CD4-positive, alpha-beta T cell treated with Interleukin-12 subunit alpha and Interleukin-12 subunit beta, for 1 hour (primary cell): ENCODE measurements around the gene SOX6.

Source experiments
- DNase-seq: peaks from one replicate; pipeline ENCODE4 v3.0.0-alpha.2; 2020

The SOX6 gene

DNA sequence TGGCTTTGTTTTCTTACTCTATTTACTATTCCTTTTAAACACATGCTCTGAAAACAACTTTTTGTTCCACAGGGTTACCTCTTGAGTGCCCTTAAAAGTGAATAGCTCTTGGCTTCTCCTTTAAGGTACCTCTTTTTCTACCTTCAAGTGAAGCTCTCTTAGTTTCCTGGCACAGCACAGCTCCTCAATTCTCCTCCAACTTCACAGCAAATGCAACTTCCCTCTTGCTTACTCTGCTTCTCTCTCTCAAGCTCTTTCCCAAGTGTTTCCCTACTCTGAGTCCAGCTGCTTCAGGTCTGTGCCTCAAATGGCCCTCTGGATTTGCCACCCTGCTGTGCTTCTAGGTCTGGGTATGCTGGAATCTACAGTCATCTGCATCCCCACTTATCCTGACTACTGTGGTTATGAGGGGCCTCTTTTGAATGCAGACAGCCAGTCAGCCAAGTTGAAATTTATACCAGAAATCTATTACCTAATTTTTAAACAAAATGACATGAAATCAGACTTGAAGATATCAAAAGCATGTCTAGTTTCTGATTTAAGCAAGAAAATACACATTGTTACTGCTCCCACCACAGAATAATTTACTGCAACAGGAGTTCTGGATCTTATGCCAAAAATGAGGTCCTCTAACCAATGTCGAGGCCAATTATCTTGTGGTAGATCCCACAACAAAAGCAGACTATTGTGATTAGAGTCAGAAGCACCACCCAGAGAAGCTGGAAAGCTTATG lies 371.1 kb downstream of the SOX6 start:
- no peak for DNase-seq

DNA sequence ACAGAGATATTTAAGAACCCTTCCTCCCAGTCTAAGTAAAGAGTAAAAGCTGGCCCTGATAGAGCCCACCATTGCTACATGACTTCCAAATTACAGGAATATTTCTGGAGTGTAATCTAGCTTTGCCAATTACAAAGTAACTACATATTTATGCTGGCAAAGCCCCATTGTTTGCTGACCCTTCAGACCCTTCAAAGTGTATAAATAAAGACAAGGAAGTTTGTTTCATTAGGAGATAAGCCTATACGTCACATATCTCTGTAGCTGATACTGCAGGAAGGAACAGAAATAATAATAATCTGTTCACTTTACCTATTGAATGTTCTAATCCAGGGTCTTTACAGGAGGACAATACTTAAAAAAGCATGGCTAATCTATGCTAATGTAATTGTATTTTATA lies 375.1 kb downstream of the SOX6 start:
- no peak for DNase-seq

- no peak for DNase-seq
Observed at GRCh38 chr11:15977116-15977515, 379.2 kb downstream of the SOX6 start.

GRCh38 chr11:15976433-15977045 lies 379.8 kb downstream of the SOX6 start:
- no peak for DNase-seq

DNA sequence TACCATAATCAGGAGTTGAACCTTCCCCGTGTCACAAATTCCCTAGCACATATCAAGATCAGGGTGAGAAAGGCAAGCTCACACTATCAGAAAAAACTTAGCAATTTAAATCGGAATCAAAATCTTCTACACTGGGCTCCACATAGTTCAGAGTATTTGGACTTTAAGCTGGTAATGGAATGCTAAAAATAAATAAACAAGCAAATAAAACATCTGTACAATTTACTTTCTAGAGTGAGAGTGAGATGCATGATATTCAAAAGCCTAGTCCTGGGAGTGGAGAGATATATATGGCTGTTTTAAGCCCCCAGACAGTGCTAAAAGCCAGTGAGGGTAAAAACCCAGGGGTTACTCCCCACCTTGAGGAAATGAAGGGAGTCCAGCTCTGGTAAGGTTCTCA lies 380.6 kb downstream of the SOX6 start:
- DNase-seq: no peak

- DNase-seq: no peak
Observed at GRCh38 chr11:15972838-15973237, 383.5 kb downstream of the SOX6 start.

GRCh38 chr11:15971215-15971546 lies 385.2 kb downstream of the SOX6 start:
- no peak for DNase-seq

DNA sequence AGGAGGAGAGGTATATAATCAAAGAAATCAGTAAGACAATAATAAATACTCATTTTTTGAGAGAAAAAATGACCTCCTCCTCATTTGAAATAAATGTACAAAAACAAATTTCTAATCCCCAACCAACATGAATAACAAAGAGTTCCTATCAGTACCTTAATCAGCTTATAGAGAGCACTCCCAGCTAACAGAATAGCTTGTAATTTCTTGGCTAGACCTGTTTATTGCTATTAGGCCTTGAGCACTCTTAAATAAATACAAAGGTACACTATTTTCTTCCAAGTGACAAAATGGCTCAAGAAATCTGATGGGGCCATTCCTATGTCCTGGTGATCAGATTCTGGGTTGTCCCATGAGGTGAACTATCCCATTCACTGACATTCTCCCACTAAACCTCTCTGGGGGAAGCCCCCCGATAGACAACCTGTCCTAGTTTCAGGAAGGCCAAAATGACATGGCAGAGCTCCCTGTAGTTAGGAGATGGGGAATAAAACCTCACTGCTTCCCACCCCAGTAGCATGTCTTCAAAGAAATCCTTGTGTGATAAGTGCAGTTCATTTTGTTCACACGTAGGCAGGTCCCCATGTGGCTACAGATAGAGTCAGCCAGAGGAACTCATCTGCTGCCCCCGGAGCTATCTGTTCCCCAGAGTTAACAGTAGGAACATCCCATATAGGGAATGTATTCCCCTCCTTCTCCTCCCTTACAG lies 385.7 kb downstream of the SOX6 start:
- no peak for DNase-seq

DNA sequence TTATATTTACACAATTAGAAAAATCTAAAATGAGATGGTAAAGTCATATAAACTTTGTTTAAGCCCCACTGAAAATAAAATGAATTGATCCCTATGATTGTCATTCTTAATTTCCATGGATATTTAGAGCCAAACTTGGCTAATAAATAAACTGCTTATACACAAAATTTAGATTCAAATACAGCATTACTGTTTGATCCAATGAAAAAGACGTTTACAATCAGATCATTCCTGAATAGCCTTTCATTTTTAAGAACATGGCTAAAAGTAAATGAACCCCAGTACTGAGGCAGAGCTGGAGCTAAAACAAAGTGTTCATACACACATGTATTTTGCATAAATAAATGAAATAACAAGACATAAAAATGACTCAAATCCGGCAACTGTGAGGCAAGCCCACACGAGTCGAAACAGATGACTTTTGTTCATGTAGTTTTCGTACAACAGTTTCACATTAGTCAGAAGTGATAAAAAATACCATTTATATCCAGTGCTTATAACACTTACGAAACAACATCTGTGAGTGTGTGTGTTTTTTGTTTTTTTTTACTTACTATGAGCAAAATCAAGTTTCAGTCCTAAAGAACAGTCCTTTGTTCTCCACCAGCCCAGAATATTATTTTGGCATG lies 386.5 kb downstream of the SOX6 start:
- DNase-seq: no peak

- no peak for DNase-seq
Observed at GRCh38 chr11:15969281-15969680, 387.1 kb downstream of the SOX6 start.

- DNase-seq: no peak
Observed at GRCh38 chr11:15968461-15969130, 387.8 kb downstream of the SOX6 start.

DNA sequence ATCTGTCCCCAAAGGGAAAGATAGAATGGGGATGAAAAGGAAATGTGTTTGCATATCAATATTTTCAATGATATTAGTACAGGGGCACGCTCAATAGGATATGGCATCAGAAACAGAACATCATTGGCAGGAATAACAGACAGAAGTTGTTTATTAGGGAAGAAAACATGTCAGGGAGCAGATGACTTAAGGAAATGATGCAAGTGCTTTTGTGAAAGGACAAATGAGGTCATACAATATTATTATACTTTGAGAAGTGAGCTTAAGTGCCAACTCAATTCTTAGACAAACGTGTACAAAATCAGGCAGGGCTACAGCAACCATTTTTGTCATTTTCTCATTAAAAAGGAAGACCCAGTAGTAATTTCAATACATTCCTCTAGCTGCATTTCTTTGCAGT lies 388.4 kb downstream of the SOX6 start:
- DNase-seq: no peak

- DNase-seq: no peak
Observed at GRCh38 chr11:15967166-15967565, 389.2 kb downstream of the SOX6 start.

DNA sequence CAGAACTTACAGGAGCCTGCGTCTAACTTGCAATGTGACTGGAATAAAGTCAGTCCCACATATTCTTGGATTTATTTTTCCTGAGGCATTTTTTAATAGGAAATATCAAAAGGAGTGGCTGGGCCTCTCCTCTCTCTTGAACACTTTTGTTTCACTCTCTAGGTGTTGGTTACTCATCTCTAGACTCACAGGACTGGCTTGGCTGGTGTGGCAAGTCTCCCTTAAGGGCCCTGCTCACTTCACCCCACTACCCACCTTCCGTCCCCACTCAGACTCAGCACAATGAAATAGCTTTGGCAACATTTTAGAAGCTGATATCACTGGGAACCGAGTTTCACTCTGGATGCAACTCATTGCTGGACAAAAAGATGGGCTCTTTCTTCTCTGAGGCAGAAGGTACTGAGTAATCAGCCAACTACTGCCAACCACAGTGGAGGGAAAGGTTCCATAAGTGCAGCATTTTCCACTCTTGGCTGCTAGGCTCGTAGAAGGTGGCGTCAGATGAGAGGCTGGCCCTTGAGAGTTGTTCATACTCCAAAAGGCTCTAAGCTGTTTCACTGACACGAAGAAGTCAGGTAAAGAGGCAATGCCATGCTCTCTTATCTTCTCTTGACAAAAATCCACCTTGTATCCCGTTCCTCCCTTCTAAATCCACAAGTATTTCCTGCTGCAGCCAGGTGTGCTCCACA lies 390.6 kb downstream of the SOX6 start:
- DNase-seq: no peak

DNA sequence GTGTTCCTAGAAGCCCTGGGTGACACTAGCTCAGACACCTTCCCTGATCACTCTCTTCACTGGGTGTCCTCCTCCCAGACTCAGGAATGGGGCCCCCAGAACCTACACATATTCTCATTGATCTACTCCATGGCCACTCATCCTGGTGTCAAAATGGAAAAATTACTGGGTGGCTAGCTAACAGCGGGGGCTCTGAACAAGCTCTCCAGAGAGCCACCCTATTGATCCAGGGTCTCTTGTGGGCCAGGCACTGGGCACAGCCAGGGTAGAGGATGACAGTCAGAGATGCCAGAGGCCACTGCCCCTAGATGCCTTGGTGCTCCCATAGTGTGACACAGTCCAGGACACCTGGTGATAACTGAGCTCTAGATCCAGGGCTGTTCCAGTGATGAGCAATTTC lies 393.1 kb downstream of the SOX6 start:
- no peak for DNase-seq

- DNase-seq: no peak
Observed at GRCh38 chr11:15958910-15959309, 397.4 kb downstream of the SOX6 start.

DNA sequence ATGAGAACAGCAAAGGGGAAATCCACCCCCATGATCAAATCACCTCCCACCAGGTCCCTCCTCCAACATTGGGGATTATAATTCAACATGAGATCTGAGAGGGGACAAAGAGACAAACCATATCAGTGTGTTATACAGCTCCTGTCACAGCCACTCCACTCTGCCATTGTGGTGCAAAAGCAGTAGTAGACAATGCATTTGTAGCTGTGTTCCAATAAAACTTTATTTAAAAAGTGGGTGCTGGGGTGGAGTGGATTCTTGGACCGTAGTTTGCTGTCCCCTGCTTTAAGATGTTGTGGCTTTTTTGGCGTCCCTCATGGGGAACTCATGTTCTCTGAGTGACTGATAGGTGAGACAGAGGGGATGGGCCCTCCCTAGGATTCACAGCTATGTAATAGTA lies 399.1 kb downstream of the SOX6 start:
- DNase-seq: no peak

DNA sequence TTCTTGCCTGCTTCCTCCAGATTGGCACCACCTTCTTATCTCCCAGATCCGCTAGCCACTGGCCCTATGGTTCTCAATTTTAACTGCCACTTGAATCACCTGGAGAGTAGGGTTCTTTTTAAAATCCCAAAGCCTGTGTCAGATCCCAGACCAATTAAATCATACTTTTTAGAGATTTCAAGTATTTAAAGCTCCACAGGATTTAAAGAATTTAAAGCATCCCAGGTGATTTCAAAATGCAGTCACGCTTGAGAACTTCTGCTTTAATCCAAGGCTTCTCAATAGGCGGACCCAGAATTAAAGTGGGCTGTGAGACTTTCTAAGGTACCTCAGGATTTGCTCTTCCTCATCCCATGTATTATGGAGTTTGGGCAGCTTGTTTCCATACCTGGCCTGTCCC lies 400.0 kb downstream of the SOX6 start:
- no peak for DNase-seq

- DNase-seq: no peak
Observed at GRCh38 chr11:15955595-15955994, 400.8 kb downstream of the SOX6 start.

DNA sequence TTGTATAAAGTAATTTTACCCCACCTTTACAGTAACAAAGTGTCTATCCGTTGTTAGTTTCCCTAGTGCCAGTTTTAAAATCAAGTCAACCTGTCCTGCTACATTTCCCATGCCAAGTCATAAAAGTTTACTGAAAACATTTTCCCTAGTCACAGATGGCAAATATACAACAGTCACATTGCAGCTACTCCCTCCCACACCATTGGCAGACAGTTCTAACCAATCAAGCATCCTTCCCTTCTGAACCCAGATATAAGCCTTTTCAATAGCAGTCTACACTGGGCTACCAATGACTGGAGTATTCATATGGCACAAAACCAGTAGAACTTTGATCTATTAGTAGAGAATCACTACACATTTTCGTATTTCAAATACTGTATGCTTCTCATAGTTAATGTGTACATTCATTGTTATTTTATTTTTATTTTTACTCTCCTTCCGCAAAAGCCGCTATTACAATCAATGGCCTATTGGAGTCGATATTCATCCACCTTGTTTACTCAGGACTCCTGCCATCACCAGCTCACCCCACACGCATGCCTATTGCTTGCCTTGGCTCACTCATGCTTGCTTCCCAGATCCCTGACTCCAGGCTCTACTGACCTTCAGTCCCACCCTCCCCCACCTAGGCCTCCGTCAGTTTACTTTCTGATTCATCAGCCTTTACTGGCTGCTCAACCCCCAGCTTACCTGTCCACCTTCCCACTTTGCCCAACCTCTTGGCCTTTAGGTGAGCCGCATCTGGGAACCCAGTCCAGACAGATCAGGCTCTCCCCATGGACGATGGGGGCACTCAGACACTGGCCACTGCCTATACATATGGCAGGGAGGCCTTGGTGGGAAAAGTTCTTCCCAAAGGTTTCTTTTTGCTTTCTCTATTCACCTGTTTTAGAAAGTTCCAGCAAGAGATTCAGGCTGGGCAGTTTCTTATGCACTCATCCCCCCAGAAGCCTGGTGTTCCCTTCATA lies 408.4 kb downstream of the SOX6 start:
- no peak for DNase-seq

GRCh38 chr11:15945726-15946125 lies 410.6 kb downstream of the SOX6 start:
- no peak for DNase-seq

DNA sequence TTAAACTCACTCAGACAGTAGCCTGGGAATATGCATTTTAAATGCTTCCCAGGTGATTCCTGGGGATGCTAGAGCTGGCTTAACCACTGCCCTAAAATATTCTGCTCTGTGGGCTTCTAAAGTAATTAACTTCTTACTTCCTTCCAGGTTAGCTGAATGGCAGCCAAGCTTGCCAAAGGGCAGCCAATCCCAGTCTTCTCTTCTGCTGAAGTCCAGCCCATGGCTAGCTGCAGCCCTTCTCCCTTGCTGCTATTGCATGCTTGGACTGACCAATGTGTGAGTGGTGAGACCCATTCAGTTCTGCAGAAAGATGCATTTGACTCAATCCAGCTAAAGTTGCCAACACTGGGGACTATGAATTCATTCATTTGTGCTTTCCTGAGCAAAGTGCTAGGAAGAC lies 411.9 kb downstream of the SOX6 start:
- no peak for DNase-seq
